Endothelial cell of umbilical vein (primary cell): ENCODE measurements around the gene JRKL. TPM values are rescaled to one million over a fixed set of nuclear protein-coding genes. Genes with fewer than 3 reads are reported as not detected.

Source experiments
- Bru-seq: library from RNA; stranded (reverse); fragments of 400-500 nt; gene quantifications from one replicate; lab custom pipeline; 2021; lab: Mats Ljungman, UMichigan
- BruChase-seq, 2 experiments: library from RNA; stranded (reverse); fragments of 400-500 nt; gene quantifications; one replicate each; lab custom pipeline; 2021; lab: Mats Ljungman, UMichigan
- BruUV-seq: library from RNA; stranded (reverse); fragments of 400-500 nt; replicated peaks from 2 replicates; lab custom pipeline; 2021; lab: Mats Ljungman, UMichigan
- CTCF ChIA-PET: fragments of 300-600, 350-600 bp; sonication (Branson Sonifier 250); formaldehyde crosslinking; loops from one replicate; lab custom pipeline; 2021; ENCODE audit warnings: antibody characterized with exemption, inconsistent platforms; lab: Charles Lee
- POLR2A ChIA-PET: fragments of 300-600, 350-600 bp; sonication (Branson Sonifier 250); formaldehyde crosslinking; loops from one replicate; lab custom pipeline; 2021; ENCODE audit warnings: antibody characterized with exemption, inconsistent platforms; lab: Charles Lee
- DNase-seq: peaks from one replicate; pipeline ENCODE4 v3.0.0-alpha.2; 2011; ENCODE audit warnings: low read depth, low spot score
- FAIRE-seq: peaks from 2 replicates; lab custom pipeline; 2011; peaks lifted over from hg19 to GRCh38; lab: Jason Lieb, UNC
- H2AFZ ChIP-seq: 2 replicates; pipeline ENCODE4 v1.6.0; 2012; ENCODE audit warnings: low read depth, low read length, control low read depth, inconsistent platforms
- H3K27ac ChIP-seq: 2 replicates; pipeline ENCODE4 v1.5.1; 2011; ENCODE audit warnings: low read depth, mild to moderate bottlenecking, control low read depth, low read length, moderate library complexity; ENCODE audit not compliant: insufficient read depth
- H3K27me3 ChIP-seq, 2 experiments: 2 replicates each; pipeline versions ENCODE4 v1.6.0 to v1.6.1; 2011; ENCODE audit warnings: low read length in 2 of 2, mixed read lengths in 1 of 2; ENCODE audit not compliant: control insufficient read depth in 2 of 2, insufficient read depth in 2 of 2
- H3K36me3 ChIP-seq, 2 experiments: 2 replicates in 1 of 2; 3 replicates in 1 of 2; pipeline ENCODE4 v1.5.1; 2011; ENCODE audit warnings: low read length in 2 of 2, mild to moderate bottlenecking in 1 of 2, moderate library complexity in 1 of 2; ENCODE audit not compliant: control insufficient read depth in 2 of 2, insufficient read depth in 2 of 2; ENCODE audit errors: extremely low read depth in 1 of 2
- H3K4me1 ChIP-seq: 3 replicates; pipeline ENCODE4 v1.5.1; 2011; ENCODE audit warnings: mild to moderate bottlenecking, low read length; ENCODE audit not compliant: control insufficient read depth, insufficient read depth; ENCODE audit errors: extremely low read depth
- H3K4me2 ChIP-seq: 2 replicates; pipeline ENCODE4 v1.6.1; 2011; ENCODE audit warnings: low read length, control low read depth, mixed read lengths; ENCODE audit not compliant: insufficient read depth
- H3K4me3 ChIP-seq, 3 experiments: fragments of 200-600 bp in 1 of 3; sonication (generic), shearing (Covaris generic) in 1 of 3; replicated peaks in 1 of 3; 2 replicates each; pipeline ENCODE4 v1.5.1; 2011 to 2016; ENCODE audit warnings: control low read depth in 3 of 3, low read length in 3 of 3, mild to moderate bottlenecking in 2 of 3, inconsistent platforms in 1 of 3, low read depth in 1 of 3, moderate library complexity in 1 of 3; ENCODE audit not compliant: insufficient read depth in 1 of 3
- H3K79me2 ChIP-seq: 2 replicates; pipeline ENCODE4 v1.6.0; 2012; ENCODE audit warnings: low read length, inconsistent platforms; ENCODE audit not compliant: control insufficient read depth, insufficient read depth
- H3K9ac ChIP-seq: replicated peaks from 2 replicates; pipeline ENCODE3; 2011; ENCODE audit warnings: low read length, control low read depth; ENCODE audit not compliant: insufficient read depth; ENCODE audit errors: extremely low read depth
- H3K9me1 ChIP-seq: replicated peaks from 3 replicates; pipeline ENCODE4 v1.6.0; 2011; ENCODE audit warnings: mild to moderate bottlenecking, low read length; ENCODE audit not compliant: control insufficient read depth, insufficient read depth; ENCODE audit errors: extremely low read depth
- H3K9me3 ChIP-seq: replicated peaks from 2 replicates; pipeline ENCODE4 v1.5.1; 2012; ENCODE audit warnings: low read length, inconsistent platforms; ENCODE audit not compliant: control insufficient read depth, insufficient read depth
- H4K20me1 ChIP-seq: replicated peaks from 2 replicates; pipeline ENCODE3; 2011; ENCODE audit warnings: mild to moderate bottlenecking, low read length; ENCODE audit not compliant: control insufficient read depth, insufficient read depth; ENCODE audit errors: extremely low read depth
- POLR2A ChIP-seq: IDR thresholded peaks from 2 replicates; pipeline ENCODE4 v1.6.1; 2012; ENCODE audit warnings: low read depth, mild to moderate bottlenecking, control low read depth, low read length
- POLR2AphosphoS5 ChIP-seq: IDR thresholded peaks from 2 replicates; pipeline ENCODE4 v1.6.1; 2012; ENCODE audit warnings: low read depth, mild to moderate bottlenecking, control low read depth, low read length, moderate library complexity; ENCODE audit not compliant: insufficient read depth
- dilution Hi-C: fragments of 300-500 bp; cut with MboI; formaldehyde crosslinking; loops from one replicate; pipeline ENCODE4 v1.15.0; 2019; ENCODE audit warnings: low sequenced_read_pairs; ENCODE audit not compliant: extremely low pct_ligation_motif_present
- intact Hi-C: fragments of 100-400 bp; cut with micrococcal nuclease; formaldehyde crosslinking; loops from one replicate; pipeline ENCODE4 v1.10.0; 2022
- long read RNA-seq: library from polyadenylated mRNA; stranded (forward); transcript quantifications from one replicate; pipeline ENCODE4 v2.0.0, GENCODE V29; 2021
- polyA minus RNA-seq, 3 experiments: library from RNA; depleted of rRNA, polyadenylated mRNA; stranded (reverse); fragments of >200 nt; gene quantifications; 1 replicate in 1 of 3; 2 replicates in 2 of 3; pipeline ENCODE4 v1.2.3, GENCODE V29; 2011
- polyA plus RNA-seq, 4 experiments: library from polyadenylated mRNA; depleted of rRNA in 3 of 4; stranded (reverse) in 3 of 4; unstranded in 1 of 4; fragments of >200 nt; gene quantifications; 2 replicates each; pipeline versions ENCODE4 v1.2.1 to v1.2.3, GENCODE V29; 2011 to 2012; ENCODE audit warnings: missing spikeins in 1 of 4
- total RNA-seq: library from RNA; stranded (reverse); gene quantifications from 2 replicates; pipeline ENCODE4 v1.2.3, GENCODE V29; 2021
- TF ChIP-seq, protein P1 (sequence below), 2 donors: IDR thresholded peaks; 1 replicate in 1 of 2; 2 replicates in 1 of 2; pipeline ENCODE4 v1.5.1; 2011; ENCODE audit warnings: low read length in 2 of 2, mild to moderate bottlenecking in 2 of 2, moderate library complexity in 2 of 2, control low read depth in 1 of 2, inconsistent platforms in 1 of 2, low read depth in 1 of 2; ENCODE audit not compliant: insufficient read depth in 1 of 2; ENCODE audit errors: extremely low read depth in 1 of 2

JRKL gene
- total RNA-seq (7.0 and 7.6 TPM in 2 replicates), polyA plus RNA-seq (0.75 and 1.4 TPM in 2 replicates), polyA minus RNA-seq (2.6 and 3.5 TPM in 2 replicates), Bru-seq, nascent RNA (percentile 80 among the genes with signal in this experiment), BruChase-seq, experiment 1, labeled RNA remaining after a 6-hour chase (percentile 62 among the genes with signal in this experiment), BruChase-seq, experiment 2, labeled RNA remaining after a 2-hour chase (percentile 91 among the genes with signal in this experiment)
- 1.8 and 2.0 TPM in 2 replicates for polyA plus RNA-seq (2011; cell fraction: cytosol; rRNA removed)
- polyA plus RNA-seq (2011; cell fraction: nucleus; rRNA removed) = 1.8 and 3.0 TPM in 2 replicates
- 7.7 and 8.6 TPM in 2 replicates for polyA plus RNA-seq (2012)
- polyA minus RNA-seq (2011; cell fraction: cytosol; rRNA and poly(A)+ RNA removed) = 2.0 TPM
- polyA minus RNA-seq (2011; cell fraction: nucleus; rRNA and poly(A)+ RNA removed) = 1.7 and 2.9 TPM in 2 replicates
- long read RNA-seq, transcript JRKL-201 (2 exons, 2,855 nt) = major isoform, 8 of 17 reads
- long read RNA-seq, partial matches to known transcripts = 0 of 17 reads
- long read RNA-seq, other reads (novel, unspliced or antisense) = 9 of 17 reads

GRCh38 chr11:96389720-96390487 is at the start of gene JRKL, which contains the start of gene CCDC82:
JRKL (plus strand) TSS chr11:96390013; CDS start chr11:96390650, 637 bp downstream.
CCDC82 (minus strand) TSS chr11:96389912; CDS start chr11:96384747, 5,165 bp downstream.
- intact Hi-C loops (loop anchor here (1.0 to 5.0 kb wide), 10 partner anchors 47 to 600 kb away; partner anchors contain the start of genes CEP57, MAML2 and MTMR2), dilution Hi-C loops (no loop called here)
- BruUV-seq = no TSS peak
- Histone ChIP-seq H3K9me1 (no peaks in the 10 kb centered on the region), H3K27me3 (no peaks in the 10 kb centered on the region), H3K36me3 (no peaks in the 10 kb centered on the region), H4K20me1 (no peaks in the 10 kb centered on the region), H3K4me1 (peaks cover 19% of the 10 kb centered on the region), H3K79me2 (peaks cover 40% of the 10 kb centered on the region), H3K4me3 (peak within 1 kb of the TSS; percentile 84 to 98 (median 94)), H3K9me3 (no peaks in the 10 kb centered on the region), H3K4me2 (peak within 1 kb of the TSS; percentile 99), H2AFZ (peak within 1 kb of the TSS; percentile 78), H3K9ac (peak within 1 kb of the TSS; percentile 97), H3K27ac (peak within 1 kb of the TSS; percentile 61)
- ChIA-PET POLR2A (interaction anchor here (0.6 to 1.4 kb wide), 8 partner anchors 47 to 1606 kb away, joined by 3 to 8 read pairs (median 3); partner anchors contain the start of gene MAML2), CTCF (interaction anchor here (0.6 to 4.6 kb wide), 15 partner anchors 48 to 600 kb away, joined by 3 to 36 read pairs (median 5); partner anchors contain the start of genes FAM76B and MAML2)
- peak; percentile 73 for FAIRE-seq
- DNase-seq = peak; percentile 96
- TF ChIP-seq POLR2A (no peak), POLR2AphosphoS5 (peak; percentile 73)
- TF ChIP-seq, protein P1, sequence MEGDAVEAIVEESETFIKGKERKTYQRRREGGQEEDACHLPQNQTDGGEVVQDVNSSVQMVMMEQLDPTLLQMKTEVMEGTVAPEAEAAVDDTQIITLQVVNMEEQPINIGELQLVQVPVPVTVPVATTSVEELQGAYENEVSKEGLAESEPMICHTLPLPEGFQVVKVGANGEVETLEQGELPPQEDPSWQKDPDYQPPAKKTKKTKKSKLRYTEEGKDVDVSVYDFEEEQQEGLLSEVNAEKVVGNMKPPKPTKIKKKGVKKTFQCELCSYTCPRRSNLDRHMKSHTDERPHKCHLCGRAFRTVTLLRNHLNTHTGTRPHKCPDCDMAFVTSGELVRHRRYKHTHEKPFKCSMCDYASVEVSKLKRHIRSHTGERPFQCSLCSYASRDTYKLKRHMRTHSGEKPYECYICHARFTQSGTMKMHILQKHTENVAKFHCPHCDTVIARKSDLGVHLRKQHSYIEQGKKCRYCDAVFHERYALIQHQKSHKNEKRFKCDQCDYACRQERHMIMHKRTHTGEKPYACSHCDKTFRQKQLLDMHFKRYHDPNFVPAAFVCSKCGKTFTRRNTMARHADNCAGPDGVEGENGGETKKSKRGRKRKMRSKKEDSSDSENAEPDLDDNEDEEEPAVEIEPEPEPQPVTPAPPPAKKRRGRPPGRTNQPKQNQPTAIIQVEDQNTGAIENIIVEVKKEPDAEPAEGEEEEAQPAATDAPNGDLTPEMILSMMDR (IDR thresholded peaks at IDR 0.05; ENCODE audit: extremely low read depth in 1 of 2, insufficient read depth in 1 of 2, low read depth in 1 of 2, low read length in 2 of 2) = no peak
